ENCODE measurements around the gene ABLIM2.

- TF ChIP-seq, protein P1, sequence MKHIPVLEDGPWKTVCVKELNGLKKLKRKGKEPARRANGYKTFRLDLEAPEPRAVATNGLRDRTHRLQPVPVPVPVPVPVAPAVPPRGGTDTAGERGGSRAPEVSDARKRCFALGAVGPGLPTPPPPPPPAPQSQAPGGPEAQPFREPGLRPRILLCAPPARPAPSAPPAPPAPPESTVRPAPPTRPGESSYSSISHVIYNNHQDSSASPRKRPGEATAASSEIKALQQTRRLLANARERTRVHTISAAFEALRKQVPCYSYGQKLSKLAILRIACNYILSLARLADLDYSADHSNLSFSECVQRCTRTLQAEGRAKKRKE (CRISPR knock-in tag; IDR thresholded peaks at IDR 0.05; ENCODE audit: low read depth) = no peak
- TF ChIP-seq KDM5A (IDR thresholded peaks at IDR 0.05) = no peak
- TF ChIP-seq, protein P2, sequence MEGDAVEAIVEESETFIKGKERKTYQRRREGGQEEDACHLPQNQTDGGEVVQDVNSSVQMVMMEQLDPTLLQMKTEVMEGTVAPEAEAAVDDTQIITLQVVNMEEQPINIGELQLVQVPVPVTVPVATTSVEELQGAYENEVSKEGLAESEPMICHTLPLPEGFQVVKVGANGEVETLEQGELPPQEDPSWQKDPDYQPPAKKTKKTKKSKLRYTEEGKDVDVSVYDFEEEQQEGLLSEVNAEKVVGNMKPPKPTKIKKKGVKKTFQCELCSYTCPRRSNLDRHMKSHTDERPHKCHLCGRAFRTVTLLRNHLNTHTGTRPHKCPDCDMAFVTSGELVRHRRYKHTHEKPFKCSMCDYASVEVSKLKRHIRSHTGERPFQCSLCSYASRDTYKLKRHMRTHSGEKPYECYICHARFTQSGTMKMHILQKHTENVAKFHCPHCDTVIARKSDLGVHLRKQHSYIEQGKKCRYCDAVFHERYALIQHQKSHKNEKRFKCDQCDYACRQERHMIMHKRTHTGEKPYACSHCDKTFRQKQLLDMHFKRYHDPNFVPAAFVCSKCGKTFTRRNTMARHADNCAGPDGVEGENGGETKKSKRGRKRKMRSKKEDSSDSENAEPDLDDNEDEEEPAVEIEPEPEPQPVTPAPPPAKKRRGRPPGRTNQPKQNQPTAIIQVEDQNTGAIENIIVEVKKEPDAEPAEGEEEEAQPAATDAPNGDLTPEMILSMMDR (IDR thresholded peaks at IDR 0.05) = no peak
- no peak for TF ChIP-seq POLR2A (IDR thresholded peaks at IDR 0.05; ENCODE audit: low read length)
- no peak for TF ChIP-seq SREBF2 (IDR thresholded peaks at IDR 0.05)
- TF ChIP-seq, protein P3, sequence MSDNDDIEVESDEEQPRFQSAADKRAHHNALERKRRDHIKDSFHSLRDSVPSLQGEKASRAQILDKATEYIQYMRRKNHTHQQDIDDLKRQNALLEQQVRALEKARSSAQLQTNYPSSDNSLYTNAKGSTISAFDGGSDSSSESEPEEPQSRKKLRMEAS (IDR thresholded peaks at IDR 0.05) = no peak
- TF ChIP-seq CEBPB (IDR thresholded peaks at IDR 0.05) = no peak
- TF ChIP-seq CHD2 (IDR thresholded peaks at IDR 0.05; ENCODE audit: low read length, partially characterized antibody) = no peak
- no peak for TF ChIP-seq SMC3 (IDR thresholded peaks at IDR 0.05)
- no peak for TF ChIP-seq ESRRA (IDR thresholded peaks at IDR 0.05; ENCODE audit: borderline replicate concordance, low read length)
- TF ChIP-seq RCOR1 (IDR thresholded peaks at IDR 0.05; ENCODE audit: low read depth, low read length) = no peak
- no peak for TF ChIP-seq EP300 (IDR thresholded peaks at IDR 0.05)
These were observed 103.4 kb downstream of the ABLIM2 start for GRCh38 chr4:8055206-8055605.
